IMR-90 (cell line): Measurements from ENCODE around the gene GPR15LG.

ENCODE experiments used
- MAFK ChIP-seq: IDR thresholded peaks from 2 replicates; pipeline ENCODE4 v1.6.1; 2012; ENCODE audit warnings: low read depth, low read length, improper control_type of control experiment
- POLR2A ChIP-seq: IDR thresholded peaks from 2 replicates; pipeline ENCODE4 v1.6.1; 2012; ENCODE audit warnings: mild to moderate bottlenecking, low read depth, low read length
- RAD21 ChIP-seq: IDR thresholded peaks from 2 replicates; pipeline ENCODE4 v1.6.1; 2012; ENCODE audit warnings: low read length, improper control_type of control experiment
- TF ChIP-seq, protein P1 (sequence below): conservative IDR thresholded peaks from 2 replicates; pipeline ENCODE4 v1.5.1; 2012; ENCODE audit warnings: mild to moderate bottlenecking, low read depth, low read length, improper control_type of control experiment

DNA sequence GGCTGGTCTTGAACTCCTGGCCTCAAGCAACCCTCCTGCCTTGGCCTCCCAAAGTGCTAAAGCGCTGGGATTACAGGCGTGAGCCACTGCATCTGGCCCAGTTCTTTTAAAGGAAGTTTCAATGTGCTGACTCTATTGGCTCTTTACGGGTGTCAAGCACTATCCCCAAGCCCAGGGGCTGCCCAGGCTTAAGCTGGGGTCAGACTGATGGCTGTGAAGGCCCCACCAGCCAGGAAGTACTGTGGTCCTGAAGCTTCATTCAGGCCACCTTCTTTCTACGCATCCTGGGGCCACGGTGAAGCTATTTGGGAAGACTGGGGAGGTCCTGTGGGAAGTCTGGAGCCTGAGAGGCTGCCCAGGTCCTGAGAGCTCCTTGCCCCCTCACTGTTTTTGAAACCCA lies 8.0 kb downstream of the GPR15LG start:
- no peak for TF ChIP-seq RAD21
- TF ChIP-seq POLR2A, result no peak
- TF ChIP-seq MAFK, result no peak
- TF ChIP-seq, protein P1, sequence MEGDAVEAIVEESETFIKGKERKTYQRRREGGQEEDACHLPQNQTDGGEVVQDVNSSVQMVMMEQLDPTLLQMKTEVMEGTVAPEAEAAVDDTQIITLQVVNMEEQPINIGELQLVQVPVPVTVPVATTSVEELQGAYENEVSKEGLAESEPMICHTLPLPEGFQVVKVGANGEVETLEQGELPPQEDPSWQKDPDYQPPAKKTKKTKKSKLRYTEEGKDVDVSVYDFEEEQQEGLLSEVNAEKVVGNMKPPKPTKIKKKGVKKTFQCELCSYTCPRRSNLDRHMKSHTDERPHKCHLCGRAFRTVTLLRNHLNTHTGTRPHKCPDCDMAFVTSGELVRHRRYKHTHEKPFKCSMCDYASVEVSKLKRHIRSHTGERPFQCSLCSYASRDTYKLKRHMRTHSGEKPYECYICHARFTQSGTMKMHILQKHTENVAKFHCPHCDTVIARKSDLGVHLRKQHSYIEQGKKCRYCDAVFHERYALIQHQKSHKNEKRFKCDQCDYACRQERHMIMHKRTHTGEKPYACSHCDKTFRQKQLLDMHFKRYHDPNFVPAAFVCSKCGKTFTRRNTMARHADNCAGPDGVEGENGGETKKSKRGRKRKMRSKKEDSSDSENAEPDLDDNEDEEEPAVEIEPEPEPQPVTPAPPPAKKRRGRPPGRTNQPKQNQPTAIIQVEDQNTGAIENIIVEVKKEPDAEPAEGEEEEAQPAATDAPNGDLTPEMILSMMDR, result no peak
